ENCODE data around the gene ADGRG1. TPM values are rescaled to one million over a fixed set of nuclear protein-coding genes. Genes with fewer than 3 reads are reported as not detected.
A peak's percentile ranks its signal among the peaks of the same experiment; 100 is the strongest.

The ADGRG1 gene
- total RNA-seq, 1 experiment from 2014 or later = 131 TPM

DNA sequence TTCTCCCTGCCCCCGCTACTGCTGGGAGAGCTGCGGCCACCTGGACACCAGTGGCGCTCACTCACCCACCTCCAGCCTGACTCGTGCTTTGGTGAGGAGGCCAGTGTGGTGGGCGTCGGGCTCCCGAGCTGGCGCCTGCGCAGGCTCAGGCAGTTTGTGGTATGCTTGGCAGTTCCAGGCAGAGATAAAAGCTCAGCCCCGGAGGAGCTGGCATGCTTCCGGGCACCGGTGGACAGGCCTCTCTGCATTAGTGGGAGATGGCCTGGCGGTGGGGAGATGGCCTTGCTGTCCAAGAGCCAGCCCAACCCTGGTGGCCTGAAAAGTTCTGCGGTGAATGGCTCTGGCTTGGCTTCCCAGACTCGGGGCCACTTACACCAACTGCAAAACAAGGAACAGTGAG, 4.1 kb downstream of the ADGRG1 start:
- Histone ChIP-seq H3K9me2 (ENCODE audit: insufficient read depth) (no peaks in the 10 kb centered on the region), H3F3A (ENCODE audit: insufficient read depth, low read depth) (peaks cover 29% of the 10 kb centered on the region), H4K20me1 (ENCODE audit: insufficient read depth) (peaks cover 41% of the 10 kb centered on the region), H3K4me2 (0 out of 2 replicates have a peak overlapping the region, but pooled peaks have one; percentile 52), H3K4me1 (replicated peaks; ENCODE audit: insufficient read depth) (peaks cover 75% of the 10 kb centered on the region), H3K79me2 (ENCODE audit: low read depth) (peaks cover 58% of the 10 kb centered on the region), H2AFZ (no peak overlapping the region), H3K9me3 (ENCODE audit: insufficient read depth, low read depth) (no peaks in the 10 kb centered on the region), H3K27me3 (ENCODE audit: insufficient read depth, low read depth) (no peaks in the 10 kb centered on the region), H3K36me3 (ENCODE audit: low read depth) (no peaks in the 10 kb centered on the region), H3K27ac (no peak overlapping the region), H3K4me3 (no peak overlapping the region)
- CTCF ChIA-PET = no interaction called here
- TF ChIP-seq, protein P1, sequence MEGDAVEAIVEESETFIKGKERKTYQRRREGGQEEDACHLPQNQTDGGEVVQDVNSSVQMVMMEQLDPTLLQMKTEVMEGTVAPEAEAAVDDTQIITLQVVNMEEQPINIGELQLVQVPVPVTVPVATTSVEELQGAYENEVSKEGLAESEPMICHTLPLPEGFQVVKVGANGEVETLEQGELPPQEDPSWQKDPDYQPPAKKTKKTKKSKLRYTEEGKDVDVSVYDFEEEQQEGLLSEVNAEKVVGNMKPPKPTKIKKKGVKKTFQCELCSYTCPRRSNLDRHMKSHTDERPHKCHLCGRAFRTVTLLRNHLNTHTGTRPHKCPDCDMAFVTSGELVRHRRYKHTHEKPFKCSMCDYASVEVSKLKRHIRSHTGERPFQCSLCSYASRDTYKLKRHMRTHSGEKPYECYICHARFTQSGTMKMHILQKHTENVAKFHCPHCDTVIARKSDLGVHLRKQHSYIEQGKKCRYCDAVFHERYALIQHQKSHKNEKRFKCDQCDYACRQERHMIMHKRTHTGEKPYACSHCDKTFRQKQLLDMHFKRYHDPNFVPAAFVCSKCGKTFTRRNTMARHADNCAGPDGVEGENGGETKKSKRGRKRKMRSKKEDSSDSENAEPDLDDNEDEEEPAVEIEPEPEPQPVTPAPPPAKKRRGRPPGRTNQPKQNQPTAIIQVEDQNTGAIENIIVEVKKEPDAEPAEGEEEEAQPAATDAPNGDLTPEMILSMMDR (conservative IDR thresholded peaks at IDR 0.05) = no peak
- no peak for TF ChIP-seq EZH2 (IDR thresholded peaks at IDR 0.05; ENCODE audit: low read depth)
- BruUV-seq (replicated peaks) = no TSS peak
- no peak for DNase-seq
- intact Hi-C loops (cut with micrococcal nuclease; ENCODE audit: unreplicated experiment) = no loop called here
- POLR2A ChIA-PET (ENCODE audit: unreplicated experiment) = no interaction called here

DNA sequence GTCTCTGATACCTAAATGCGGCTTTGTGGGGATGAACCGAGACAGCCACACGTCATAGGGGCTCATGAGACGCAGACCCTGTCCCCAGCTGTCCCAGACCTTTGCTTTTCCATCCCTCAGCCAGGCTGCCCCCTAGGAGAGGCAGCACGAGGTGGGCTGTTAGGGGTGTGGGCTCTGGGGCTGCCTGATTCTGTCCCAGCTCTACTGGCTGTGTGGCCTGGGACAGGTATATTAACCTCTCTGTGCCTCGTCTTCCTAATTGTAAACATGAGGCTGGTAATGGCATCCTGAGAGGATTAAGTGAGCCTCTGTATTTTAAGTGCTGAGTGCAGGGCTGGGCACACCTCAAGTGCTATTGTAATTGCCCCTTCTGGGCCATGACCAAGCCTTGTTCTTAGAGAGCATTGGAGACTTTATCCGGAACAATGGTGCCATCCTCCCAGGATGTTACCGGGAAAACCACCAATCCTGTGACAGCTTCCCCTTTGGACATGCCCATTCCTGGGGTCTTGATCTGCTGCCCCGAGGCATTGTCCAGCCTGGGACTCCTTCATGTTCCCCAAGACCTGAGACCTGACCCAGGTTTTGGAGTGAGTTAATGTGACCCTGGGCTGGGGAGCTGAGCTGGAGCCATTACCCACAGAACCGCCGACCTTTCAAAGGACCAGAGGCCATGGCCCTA, 5.1 kb downstream of the ADGRG1 start:
- intact Hi-C loops (cut with micrococcal nuclease; ENCODE audit: unreplicated experiment) = no loop called here
- no peaks in the 10 kb centered on the region for H3K9me3 ChIP-seq (ENCODE audit: insufficient read depth, low read depth)
- no peak overlapping the region for H2AFZ ChIP-seq
- no peak overlapping the region for H3K4me3 ChIP-seq
- ChIA-PET POLR2A (ENCODE audit: unreplicated experiment) (no interaction called here), CTCF (no interaction called here)
- peaks cover 22% of the 10 kb centered on the region; the same call in 1 of the 2 replicates for H3F3A ChIP-seq (ENCODE audit: insufficient read depth, low read depth)
- H3K4me1 ChIP-seq (replicated peaks; ENCODE audit: insufficient read depth) = peaks cover 67% of the 10 kb centered on the region
- H3K4me2 ChIP-seq = peak overlapping the region; percentile 52
- peaks cover 41% of the 10 kb centered on the region for H4K20me1 ChIP-seq (ENCODE audit: insufficient read depth)
- no peaks in the 10 kb centered on the region for H3K9me2 ChIP-seq (ENCODE audit: insufficient read depth)
- H3K36me3 ChIP-seq (ENCODE audit: low read depth) = no peaks in the 10 kb centered on the region
- peaks cover 67% of the 10 kb centered on the region for H3K79me2 ChIP-seq (ENCODE audit: low read depth)
- no peaks in the 10 kb centered on the region for H3K27me3 ChIP-seq (ENCODE audit: insufficient read depth, low read depth)
- TF ChIP-seq EZH2 (IDR thresholded peaks at IDR 0.05; ENCODE audit: low read depth) = no peak
- TF ChIP-seq, protein P1 (conservative IDR thresholded peaks at IDR 0.05) = no peak
- no peak for DNase-seq
- peak overlapping the region; percentile 37 for H3K27ac ChIP-seq
- no TSS peak for BruUV-seq (replicated peaks)

DNA sequence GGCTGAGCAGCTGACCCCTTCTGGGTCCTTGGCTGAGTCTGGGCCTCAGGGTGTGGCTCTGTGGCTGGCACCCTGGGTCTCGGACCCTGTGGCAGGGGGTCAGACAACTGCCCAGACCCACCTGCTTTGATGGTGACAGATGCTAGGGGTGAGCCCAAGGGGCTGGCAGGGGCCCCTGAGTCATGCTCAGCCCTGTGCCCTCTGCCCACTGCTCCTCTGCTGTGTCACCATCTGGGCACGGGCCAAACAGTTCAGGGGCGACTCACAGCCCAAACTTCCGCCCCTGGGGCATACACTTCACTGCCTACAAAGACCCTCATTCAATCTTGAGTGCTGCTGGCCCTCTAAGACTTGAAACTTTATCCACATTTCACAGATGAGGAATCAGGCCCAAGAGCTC, 5.7 kb downstream of the ADGRG1 start:
- Histone ChIP-seq H3K4me1 (replicated peaks; ENCODE audit: insufficient read depth) (peaks cover 61% of the 10 kb centered on the region), H3F3A (ENCODE audit: insufficient read depth, low read depth) (peaks cover 22% of the 10 kb centered on the region; the same call in 1 of the 2 replicates), H3K4me3 (no peak overlapping the region), H2AFZ (no peak overlapping the region), H3K36me3 (ENCODE audit: low read depth) (no peaks in the 10 kb centered on the region), H3K27ac (peak overlapping the region; percentile 37), H4K20me1 (ENCODE audit: insufficient read depth) (peaks cover 41% of the 10 kb centered on the region), H3K9me3 (ENCODE audit: insufficient read depth, low read depth) (no peaks in the 10 kb centered on the region), H3K4me2 (peak overlapping the region; percentile 52), H3K27me3 (ENCODE audit: insufficient read depth, low read depth) (no peaks in the 10 kb centered on the region), H3K9me2 (ENCODE audit: insufficient read depth) (no peaks in the 10 kb centered on the region), H3K79me2 (ENCODE audit: low read depth) (peaks cover 62% of the 10 kb centered on the region)
- CTCF ChIA-PET = no interaction called here
- TF ChIP-seq, protein P1 (conservative IDR thresholded peaks at IDR 0.05) = no peak
- no peak for TF ChIP-seq EZH2 (IDR thresholded peaks at IDR 0.05; ENCODE audit: low read depth)
- DNase-seq = peak; percentile 53 to 66
- intact Hi-C loops (cut with micrococcal nuclease; ENCODE audit: unreplicated experiment) = no loop called here
- no TSS peak for BruUV-seq (replicated peaks)
- POLR2A ChIA-PET (ENCODE audit: unreplicated experiment) = no interaction called here
